GM21723 (cell line): Measurements from ENCODE around the gene LTBP1.

ENCODE experiments used
- ATAC-seq: cut with Tn5 transposase; IDR thresholded peaks from one replicate; pipeline ENCODE4 v1.9.1; 2021; ENCODE audit warnings: mild to moderate bottlenecking, moderate library complexity; ENCODE audit not compliant: unreplicated experiment

Gene LTBP1

GRCh38 chr2:33322612-33323011 is 375.9 kb downstream of the LTBP1 start:
- ATAC-seq: no peak

- ATAC-seq: no peak
These were observed 377.2 kb downstream of the LTBP1 start for GRCh38 chr2:33323957-33324356.

GRCh38 chr2:33326100-33326499 is 379.3 kb downstream of the LTBP1 start:
- ATAC-seq: no peak

- no peak for ATAC-seq
These were observed 386.7 kb downstream of the LTBP1 start for GRCh38 chr2:33333433-33333832.

- no peak for ATAC-seq
These were observed 387.3 kb downstream of the LTBP1 start for GRCh38 chr2:33334083-33334482.

GRCh38 chr2:33335516-33335915 is 388.8 kb downstream of the LTBP1 start:
- no peak for ATAC-seq

- ATAC-seq: no peak
These were observed 389.4 kb downstream of the LTBP1 start for GRCh38 chr2:33336036-33336625.

- no peak for ATAC-seq
These were observed 390.7 kb downstream of the LTBP1 start for GRCh38 chr2:33337385-33337960.

GRCh38 chr2:33337981-33338380 is 391.2 kb downstream of the LTBP1 start:
- ATAC-seq: no peak

GRCh38 chr2:33339269-33339668 is 392.5 kb downstream of the LTBP1 start:
- no peak for ATAC-seq

GRCh38 chr2:33340280-33340679 is 393.5 kb downstream of the LTBP1 start:
- no peak for ATAC-seq

GRCh38 chr2:33342171-33342570 is 395.4 kb downstream of the LTBP1 start:
- no peak for ATAC-seq

- no peak for ATAC-seq
These were observed 396.0 kb downstream of the LTBP1 start for GRCh38 chr2:33342705-33343104.

GRCh38 chr2:33343387-33343895 is 396.7 kb downstream of the LTBP1 start:
- no peak for ATAC-seq

GRCh38 chr2:33344230-33344629 is 397.5 kb downstream of the LTBP1 start:
- no peak for ATAC-seq

- no peak for ATAC-seq
These were observed 401.1 kb downstream of the LTBP1 start for GRCh38 chr2:33347856-33348255.

- ATAC-seq: no peak
These were observed 403.9 kb downstream of the LTBP1 start for GRCh38 chr2:33350632-33351031.

- no peak for ATAC-seq
These were observed 405.0 kb downstream of the LTBP1 start for GRCh38 chr2:33351781-33352180.

GRCh38 chr2:33354981-33355380 is 408.2 kb downstream of the LTBP1 start:
- ATAC-seq: no peak

GRCh38 chr2:33358878-33359277 is 412.1 kb downstream of the LTBP1 start:
- ATAC-seq: no peak

GRCh38 chr2:33363325-33364298 is 416.9 kb downstream of the LTBP1 start:
- no peak for ATAC-seq
